ENCODE results near the gene C19orf33.

The C19orf33 gene

GRCh38 chr19:38265921-38266429 lies 38.1 kb upstream of the C19orf33 start:
- H3K9me3 ChIP-seq (replicated peaks in 1 of 11), result no peaks in the 10 kb centered on the region
- peak overlapping the region in 8 of 11 experiments; percentile 77 to 91 (median 82); a peak in 15 of 22 replicates for H3K9ac ChIP-seq
- no peaks in the 10 kb centered on the region for H3K27me3 ChIP-seq
- H3K4me1 ChIP-seq, result peaks cover 43 to 77% (median 72%) of the 10 kb centered on the region in 10 experiments
- H3K27ac ChIP-seq, result peak overlapping the region; percentile 73 to 93 (median 80); a peak in 17 of 22 replicates
- peaks cover 0 to 11% (median 0%) of the 10 kb centered on the region in 11 experiments; a peak in 5 of 22 replicates for H3K36me3 ChIP-seq
- H3K4me3 ChIP-seq, result peak overlapping the region in 8 of 10 experiments; percentile 64 to 82 (median 68); a peak in 12 of 20 replicates
- peaks cover 0 to 43% (median 6%) of the 10 kb centered on the region in 11 experiments; a peak in 9 of 22 replicates for H4K20me1 ChIP-seq
- H3K4me2 ChIP-seq, result peak overlapping the region; percentile 88 to 99 (median 96)
- no peak for TF ChIP-seq Cebpa-rat (IDR thresholded peaks at IDR 0.05)

- no peak for TF ChIP-seq Cebpa-rat (IDR thresholded peaks at IDR 0.05)
- H3K36me3 ChIP-seq, result peaks cover 0 to 11% (median 0%) of the 10 kb centered on the region in 11 experiments; a peak in 6 of 22 replicates
- peaks cover 43 to 85% (median 78%) of the 10 kb centered on the region in 10 experiments for H3K4me1 ChIP-seq
- H3K4me3 ChIP-seq, result no peak overlapping the region
- peaks cover 0 to 51% (median 6%) of the 10 kb centered on the region in 11 experiments; a peak in 9 of 22 replicates for H4K20me1 ChIP-seq
- H3K27ac ChIP-seq, result no peak overlapping the region
- peak overlapping the region in 5 of 11 experiments; percentile 7 to 58 (median 22); a peak in 3 of 22 replicates for H3K9ac ChIP-seq
- H3K4me2 ChIP-seq, result peak overlapping the region; percentile 88 to 99 (median 96); a peak in 21 of 22 replicates
- H3K27me3 ChIP-seq, result no peaks in the 10 kb centered on the region
- no peaks in the 10 kb centered on the region for H3K9me3 ChIP-seq (replicated peaks in 1 of 11)
These were observed 37.0 kb upstream of the C19orf33 start for GRCh38 chr19:38266981-38267597.

GRCh38 chr19:38267761-38268483 lies 36.1 kb upstream of the C19orf33 start:
- Histone ChIP-seq H3K27ac (0 out of 22 replicates have a peak overlapping the region, but pooled peaks of 2 of the 11 experiments have one; percentile 23 to 41), H3K9ac (no peak overlapping the region; a peak in 1 of 22 replicates), H3K4me2 (peak overlapping the region; percentile 88 to 99 (median 96); a peak in 18 of 22 replicates), H3K9me3 (replicated peaks in 1 of 11) (no peaks in the 10 kb centered on the region), H4K20me1 (peaks cover 0 to 60% (median 6%) of the 10 kb centered on the region in 11 experiments; a peak in 9 of 22 replicates), H3K36me3 (peaks cover 0 to 11% (median 0%) of the 10 kb centered on the region in 11 experiments; a peak in 6 of 22 replicates), H3K4me1 (peaks cover 40 to 87% (median 74%) of the 10 kb centered on the region in 10 experiments), H3K4me3 (no peak overlapping the region), H3K27me3 (no peaks in the 10 kb centered on the region)
- no peak for TF ChIP-seq Cebpa-rat (IDR thresholded peaks at IDR 0.05)

- H3K27ac ChIP-seq, result 0 out of 22 replicates have a peak overlapping the region, but pooled peaks of 2 of the 11 experiments have one; percentile 23 to 41
- H3K36me3 ChIP-seq, result peaks cover 0 to 11% (median 0%) of the 10 kb centered on the region in 11 experiments; a peak in 7 of 22 replicates
- H3K9ac ChIP-seq, result no peak overlapping the region
- peak overlapping the region in 7 of 11 experiments; percentile 14 to 99 (median 94); a peak in 9 of 22 replicates for H3K4me2 ChIP-seq
- no peaks in the 10 kb centered on the region for H3K9me3 ChIP-seq (replicated peaks in 1 of 11)
- no peak overlapping the region for H3K4me3 ChIP-seq
- peaks cover 34 to 83% (median 71%) of the 10 kb centered on the region in 10 experiments for H3K4me1 ChIP-seq
- H4K20me1 ChIP-seq, result peaks cover 0 to 66% (median 6%) of the 10 kb centered on the region in 11 experiments; a peak in 10 of 22 replicates
- H3K27me3 ChIP-seq, result no peaks in the 10 kb centered on the region
- TF ChIP-seq Cebpa-rat (IDR thresholded peaks at IDR 0.05), result no peak
These were observed 35.5 kb upstream of the C19orf33 start for GRCh38 chr19:38268539-38268938.

GRCh38 chr19:38270587-38271167 lies 33.4 kb upstream of the C19orf33 start:
- H3K4me1 ChIP-seq, result peaks cover 43 to 81% (median 68%) of the 10 kb centered on the region in 10 experiments
- no peaks in the 10 kb centered on the region for H3K27me3 ChIP-seq
- peaks cover 0 to 86% (median 6%) of the 10 kb centered on the region in 11 experiments; a peak in 10 of 22 replicates for H4K20me1 ChIP-seq
- no peak overlapping the region; a peak in 1 of 22 replicates for H3K9ac ChIP-seq
- no peak overlapping the region for H3K27ac ChIP-seq
- peaks cover 0 to 16% (median 0%) of the 10 kb centered on the region in 11 experiments; a peak in 8 of 22 replicates for H3K36me3 ChIP-seq
- no peak overlapping the region for H3K4me3 ChIP-seq
- TF ChIP-seq Cebpa-rat (IDR thresholded peaks at IDR 0.05), result no peak
- 0 out of 22 replicates have a peak overlapping the region, but pooled peaks of 1 of the 11 experiments have one; percentile 11 for H3K4me2 ChIP-seq
- H3K9me3 ChIP-seq (replicated peaks in 1 of 11), result no peaks in the 10 kb centered on the region

GRCh38 chr19:38273499-38273898 lies 30.6 kb upstream of the C19orf33 start:
- Histone ChIP-seq H3K9me3 (replicated peaks in 1 of 11) (no peaks in the 10 kb centered on the region), H3K4me3 (no peak overlapping the region), H3K9ac (no peak overlapping the region), H3K36me3 (peaks cover 0 to 17% (median 0%) of the 10 kb centered on the region in 11 experiments; a peak in 8 of 22 replicates), H3K4me2 (no peak overlapping the region), H3K27me3 (no peaks in the 10 kb centered on the region), H3K4me1 (peaks cover 16 to 58% (median 41%) of the 10 kb centered on the region in 10 experiments), H3K27ac (no peak overlapping the region), H4K20me1 (peaks cover 0 to 96% (median 8%) of the 10 kb centered on the region in 11 experiments; a peak in 9 of 22 replicates)
- no peak for TF ChIP-seq Cebpa-rat (IDR thresholded peaks at IDR 0.05)

GRCh38 chr19:38274739-38275138 lies 29.3 kb upstream of the C19orf33 start:
- Histone ChIP-seq H3K4me3 (no peak overlapping the region; a peak in 1 of 20 replicates), H3K36me3 (peaks cover 0 to 17% (median 0%) of the 10 kb centered on the region in 11 experiments; a peak in 8 of 22 replicates), H3K9ac (peak overlapping the region in 2 of 11 experiments; percentile 7 to 41; a peak in 1 of 22 replicates), H3K9me3 (replicated peaks in 1 of 11) (no peaks in the 10 kb centered on the region), H4K20me1 (peaks cover 0 to 94% (median 9%) of the 10 kb centered on the region in 11 experiments; a peak in 9 of 22 replicates), H3K4me2 (peak overlapping the region; percentile 24 to 56 (median 35); a peak in 17 of 22 replicates), H3K27me3 (no peaks in the 10 kb centered on the region), H3K4me1 (peaks cover 17 to 64% (median 38%) of the 10 kb centered on the region in 10 experiments), H3K27ac (no peak overlapping the region)
- no peak for TF ChIP-seq Cebpa-rat (IDR thresholded peaks at IDR 0.05)

GRCh38 chr19:38276942-38277517 lies 27.0 kb upstream of the C19orf33 start:
- H3K27me3 ChIP-seq, result no peaks in the 10 kb centered on the region
- no peak for TF ChIP-seq Cebpa-rat (IDR thresholded peaks at IDR 0.05)
- no peak overlapping the region for H3K27ac ChIP-seq
- peaks cover 0 to 12% (median 5%) of the 10 kb centered on the region in 11 experiments; a peak in 5 of 22 replicates for H3K36me3 ChIP-seq
- H3K4me2 ChIP-seq, result no peak overlapping the region
- no peak overlapping the region for H3K4me3 ChIP-seq
- no peak overlapping the region; a peak in 1 of 22 replicates for H3K9ac ChIP-seq
- no peaks in the 10 kb centered on the region for H3K9me3 ChIP-seq (replicated peaks in 1 of 11)
- H4K20me1 ChIP-seq, result peaks cover 0 to 90% (median 9%) of the 10 kb centered on the region in 11 experiments; a peak in 10 of 22 replicates
- H3K4me1 ChIP-seq, result peaks cover 24 to 67% (median 45%) of the 10 kb centered on the region in 10 experiments

All from BLaER1 treated with 17β-estradiol and CSF1 and Interleukin-3, amounts not matched to agents 10 nM and 100 nM (cell line).